Bronchus fibroblast of lung (primary cell): ENCODE measurements around the gene CLDN20. TPM values are rescaled to one million over a fixed set of nuclear protein-coding genes. Genes with fewer than 3 reads are reported as not detected.

Experiments
- total RNA-seq: library from RNA; depleted of rRNA; stranded (reverse); fragments of >200 nt; gene quantifications from 2 replicates; pipeline ENCODE4 v1.2.3, GENCODE V29; 2015

Gene CLDN20
- total RNA-seq = not detected in 2 replicates

GRCh38 chr6:155263373-155264063, at the start of gene CLDN20:
TSS of gene CLDN20 (plus strand) at chr6:155264013. CDS start at chr6:155275720, 11,707 bp downstream.

GRCh38 chr6:155314092-155314772, 50.4 kb downstream of the CLDN20 start, which contains the start of gene TFB1M:
TSS of gene TFB1M (minus strand) at chr6:155314484. CDS start at chr6:155314428, 56 bp downstream.

Other genes with a start within 250 kb of the CLDN20 start
- gene TFB1M, start 50.5 kb downstream of the CLDN20 start, total RNA-seq = 26.5 and 27.7 TPM in 2 replicates
- not detected in 2 replicates for gene NOX3, start 191.8 kb downstream of the CLDN20 start, total RNA-seq